ENCODE results near the gene ARID5B.

The ARID5B gene

GRCh38 chr10:62016623-62017490, 115.4 kb downstream of the ARID5B start:
- peak; percentile 67 for DNase-seq (ENCODE audit: low read depth)

- DNase-seq (ENCODE audit: low read depth) = peak; percentile 79
Measured at GRCh38 chr10:62017491-62017870, 116.0 kb downstream of the ARID5B start.

GRCh38 chr10:62018131-62018911, 116.8 kb downstream of the ARID5B start:
- DNase-seq (ENCODE audit: low read depth) = peak; percentile 44

- peak; percentile 60 for DNase-seq (ENCODE audit: low read depth)
Measured at GRCh38 chr10:62019013-62019684, 117.7 kb downstream of the ARID5B start.

- DNase-seq (ENCODE audit: low read depth) = peak; percentile 75
Measured at GRCh38 chr10:62019685-62020359, 118.3 kb downstream of the ARID5B start.

GRCh38 chr10:62021128-62021665, 119.7 kb downstream of the ARID5B start:
- peak; percentile 30 for DNase-seq (ENCODE audit: low read depth)

- DNase-seq (ENCODE audit: low read depth) = no peak
Measured at GRCh38 chr10:62021978-62022802, 120.7 kb downstream of the ARID5B start.

- no peak for DNase-seq (ENCODE audit: low read depth)
Measured at GRCh38 chr10:62022830-62023229, 121.3 kb downstream of the ARID5B start.

GRCh38 chr10:62023329-62023728, 121.8 kb downstream of the ARID5B start:
- DNase-seq (ENCODE audit: low read depth) = no peak

GRCh38 chr10:62024026-62024701, 122.7 kb downstream of the ARID5B start:
- DNase-seq (ENCODE audit: low read depth) = no peak

GRCh38 chr10:62025134-62025794, 123.8 kb downstream of the ARID5B start:
- peak; percentile 62 for DNase-seq (ENCODE audit: low read depth)

- DNase-seq (ENCODE audit: low read depth) = peak; percentile 89
Measured at GRCh38 chr10:62025901-62026879, 124.7 kb downstream of the ARID5B start.

GRCh38 chr10:62027841-62028501, 126.5 kb downstream of the ARID5B start:
- peak; percentile 86 for DNase-seq (ENCODE audit: low read depth)

- peak; percentile 44 for DNase-seq (ENCODE audit: low read depth)
Measured at GRCh38 chr10:62028502-62028842, 127.0 kb downstream of the ARID5B start.

GRCh38 chr10:62029401-62029800, 127.9 kb downstream of the ARID5B start:
- peak; percentile 48 for DNase-seq (ENCODE audit: low read depth)

- DNase-seq (ENCODE audit: low read depth) = no peak
Measured at GRCh38 chr10:62031507-62031906, 130.0 kb downstream of the ARID5B start.

- DNase-seq (ENCODE audit: low read depth) = no peak
Measured at GRCh38 chr10:62033125-62033524, 131.6 kb downstream of the ARID5B start.

- no peak for DNase-seq (ENCODE audit: low read depth)
Measured at GRCh38 chr10:62034096-62034640, 132.7 kb downstream of the ARID5B start.

All from EH (cell line).